Measurements from ENCODE around the gene CDKL4. TPM values are rescaled to one million over a fixed set of nuclear protein-coding genes. Genes with fewer than 3 reads are reported as not detected.
"Not testable (repeated sequence)": the region's sequence is repeated elsewhere in the genome, so short reads cannot be mapped to it uniquely, and the experiment has no call there.

CDKL4 gene
- total and polyA plus RNA-seq, 4 donors = 0.88 to 1.3 TPM; not detected in 2

GRCh38 chr2:39158351-39158750, 85.4 kb downstream of the CDKL4 start:
- H3K27ac ChIP-seq (ENCODE audit: low read depth in 1 of 2, low read length in 2 of 2) = no peak overlapping the region
- H3K4me3 ChIP-seq (ENCODE audit: low read length in 2 of 2) = no peak overlapping the region
- ATAC-seq (ENCODE audit: low FRiP score) = no peak
- intact Hi-C loops (cut with DNase I) = no loop called here
- H3K27me3 ChIP-seq (ENCODE audit: control insufficient read depth in 1 of 2, insufficient read depth in 2 of 2, low read length in 1 of 2) = no peaks in the 10 kb centered on the region
- no peak for DNase-seq
- WGBS, 2 donors = 83 to 84% methylated on average over 4 of the region's 4 CpGs
- peaks cover 0 to 2% of the 10 kb centered on the region in 2 donors for H3K4me1 ChIP-seq (ENCODE audit: control insufficient read depth in 1 of 2, insufficient read depth in 2 of 2, low read length in 2 of 2)
- no peaks in the 10 kb centered on the region for H3K36me3 ChIP-seq (ENCODE audit: control insufficient read depth in 1 of 2, insufficient read depth in 2 of 2, low read length in 1 of 2)
- no peaks in the 10 kb centered on the region for H3K9me3 ChIP-seq (ENCODE audit: control insufficient read depth, low read length)

DNA sequence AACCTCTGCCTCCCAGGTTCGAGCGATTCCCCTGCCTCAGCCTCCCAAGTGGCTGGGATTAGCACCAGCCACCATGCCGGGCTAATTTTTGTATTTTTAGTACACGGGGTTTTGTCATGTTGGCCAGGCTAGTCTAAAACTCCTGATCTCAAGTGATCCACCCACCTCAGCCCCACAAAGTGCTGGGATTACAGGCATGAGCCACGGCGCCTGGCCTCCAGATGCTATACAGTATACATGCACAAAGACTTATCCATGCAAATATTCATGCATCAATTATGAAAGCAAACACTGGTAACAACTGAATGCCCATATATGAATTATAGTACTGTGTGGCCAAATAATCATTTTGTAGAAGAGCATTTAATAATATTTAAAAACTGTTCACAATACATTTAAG, 86.9 kb downstream of the CDKL4 start:
- Histone ChIP-seq H3K4me1 (ENCODE audit: control insufficient read depth in 1 of 2, insufficient read depth in 2 of 2, low read length in 2 of 2) (peaks cover 0 to 2% of the 10 kb centered on the region in 2 donors), H3K36me3 (ENCODE audit: control insufficient read depth in 1 of 2, insufficient read depth in 2 of 2, low read length in 1 of 2) (no peaks in the 10 kb centered on the region), H3K27me3 (ENCODE audit: control insufficient read depth in 1 of 2, insufficient read depth in 2 of 2, low read length in 1 of 2) (no peaks in the 10 kb centered on the region), H3K27ac (ENCODE audit: low read depth in 1 of 2, low read length in 2 of 2) (no peak overlapping the region), H3K9me3 (ENCODE audit: control insufficient read depth, low read length) (no peaks in the 10 kb centered on the region), H3K4me3 (ENCODE audit: low read length in 2 of 2) (no peak overlapping the region)
- DNase-seq (no peak), ATAC-seq (ENCODE audit: low FRiP score) (no peak)
- 39 to 42% methylated on average over 6 of the region's 6 CpGs for WGBS, 2 donors
- intact Hi-C loops (cut with DNase I) = loop anchor here in 1 of 2 donors (2.0 kb wide), 1 partner anchor 32 kb away; no protein-coding TSS in a partner anchor

DNA sequence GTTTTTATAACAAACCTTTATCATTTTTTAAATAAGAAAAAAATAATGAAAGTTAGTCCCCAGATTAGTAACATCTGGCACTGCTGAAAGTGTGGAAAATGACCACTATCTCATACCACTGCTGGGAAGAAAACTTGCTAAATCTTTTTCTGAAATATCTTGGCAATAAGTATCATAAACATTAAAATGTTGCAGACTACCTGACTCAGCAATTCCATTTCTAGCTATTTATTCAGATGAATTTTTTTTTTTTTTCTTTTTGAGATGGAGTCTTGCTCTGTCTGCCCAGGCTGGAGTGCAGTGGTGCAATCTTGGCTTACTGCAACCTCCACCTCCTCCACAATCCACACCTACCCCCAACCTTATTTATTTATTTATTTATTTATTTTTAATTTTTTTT, 87.7 kb downstream of the CDKL4 start:
- DNase-seq (no peak), ATAC-seq (ENCODE audit: low FRiP score) (peak; percentile 69)
- Histone ChIP-seq H3K36me3 (ENCODE audit: control insufficient read depth in 1 of 2, insufficient read depth in 2 of 2, low read length in 1 of 2) (no peaks in the 10 kb centered on the region), H3K27ac (ENCODE audit: low read depth in 1 of 2, low read length in 2 of 2) (no peak overlapping the region), H3K4me1 (ENCODE audit: control insufficient read depth in 1 of 2, insufficient read depth in 2 of 2, low read length in 2 of 2) (peaks cover 0 to 2% of the 10 kb centered on the region in 2 donors), H3K27me3 (ENCODE audit: control insufficient read depth in 1 of 2, insufficient read depth in 2 of 2, low read length in 1 of 2) (no peaks in the 10 kb centered on the region), H3K4me3 (ENCODE audit: low read length in 2 of 2) (no peak overlapping the region), H3K9me3 (ENCODE audit: control insufficient read depth, low read length) (no peaks in the 10 kb centered on the region)
- intact Hi-C loops (cut with DNase I) = loop anchor here in 1 of 2 donors (2.0 kb wide), 1 partner anchor 31 kb away; no protein-coding TSS in a partner anchor

DNA sequence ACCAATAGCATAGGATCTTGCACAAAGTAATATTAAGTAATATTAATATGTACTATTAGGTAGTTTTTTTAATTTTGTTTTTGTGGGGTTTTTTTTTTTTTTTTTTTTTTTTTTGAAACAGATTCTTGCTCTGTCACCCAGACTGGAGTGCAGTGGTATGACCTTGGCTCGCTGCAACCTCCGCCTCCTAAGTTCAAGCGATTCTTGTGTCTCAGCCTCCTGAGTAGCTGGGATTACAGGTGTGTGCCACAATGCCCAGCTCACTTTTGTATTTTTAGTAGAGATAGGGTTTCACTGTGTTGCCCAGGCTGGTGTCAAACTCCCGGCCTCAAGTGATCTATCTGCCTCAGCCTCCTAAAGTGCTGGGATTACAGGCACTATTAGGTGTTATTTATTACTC, 88.2 kb downstream of the CDKL4 start:
- H3K9me3 ChIP-seq (ENCODE audit: control insufficient read depth, low read length); H3K4me3 ChIP-seq (ENCODE audit: low read length in 2 of 2); H3K36me3 ChIP-seq (ENCODE audit: control insufficient read depth in 1 of 2, insufficient read depth in 2 of 2, low read length in 1 of 2); intact Hi-C loops (cut with DNase I); ATAC-seq (ENCODE audit: low FRiP score); DNase-seq; H3K4me1 ChIP-seq (ENCODE audit: control insufficient read depth in 1 of 2, insufficient read depth in 2 of 2, low read length in 2 of 2); H3K27me3 ChIP-seq (ENCODE audit: control insufficient read depth in 1 of 2, insufficient read depth in 2 of 2, low read length in 1 of 2): not testable (repeated sequence)
- 70 to 75% methylated on average over 4 of the region's 4 CpGs for WGBS, 2 donors
- peak overlapping the region in 1 of 2 donors; percentile 19 for H3K27ac ChIP-seq (ENCODE audit: low read depth in 1 of 2, low read length in 2 of 2)

DNA sequence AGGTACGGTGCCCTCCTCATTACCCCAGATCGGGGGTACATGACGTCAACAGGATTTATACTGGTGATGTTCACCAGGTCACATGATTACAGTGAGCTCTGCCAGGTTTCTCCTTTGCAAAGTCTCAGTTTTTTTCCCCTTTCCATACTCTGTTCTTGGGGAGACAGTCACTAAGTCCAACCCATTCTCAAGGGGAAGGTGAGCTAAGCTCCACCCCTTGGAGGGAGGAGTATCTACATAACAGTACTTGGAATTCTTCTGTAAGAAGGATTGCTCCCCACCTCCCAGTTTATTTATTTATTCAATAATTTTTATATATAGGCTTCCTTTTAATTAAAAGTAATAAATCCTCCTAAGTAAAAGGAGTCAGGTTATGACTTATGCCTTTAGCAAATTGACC, 88.8 kb downstream of the CDKL4 start:
- no peak for ATAC-seq (ENCODE audit: low FRiP score)
- Histone ChIP-seq H3K36me3 (ENCODE audit: control insufficient read depth in 1 of 2, insufficient read depth in 2 of 2, low read length in 1 of 2) (no peaks in the 10 kb centered on the region), H3K27me3 (ENCODE audit: control insufficient read depth in 1 of 2, insufficient read depth in 2 of 2, low read length in 1 of 2) (no peaks in the 10 kb centered on the region), H3K27ac (ENCODE audit: low read depth in 1 of 2, low read length in 2 of 2) (no peak overlapping the region), H3K4me1 (ENCODE audit: control insufficient read depth in 1 of 2, insufficient read depth in 2 of 2, low read length in 2 of 2) (peaks cover 0 to 2% of the 10 kb centered on the region in 2 donors), H3K4me3 (ENCODE audit: low read length in 2 of 2) (no peak overlapping the region), H3K9me3 (ENCODE audit: control insufficient read depth, low read length) (no peaks in the 10 kb centered on the region)
- intact Hi-C loops (cut with DNase I) = no loop called here
- 83% methylated on average over 3 of the region's 3 CpGs for WGBS, 2 donors
- DNase-seq = no peak

GRCh38 chr2:39153312-39153711, 90.5 kb downstream of the CDKL4 start:
- no peak for ATAC-seq (ENCODE audit: low FRiP score)
- Histone ChIP-seq H3K4me1 (ENCODE audit: control insufficient read depth in 1 of 2, insufficient read depth in 2 of 2, low read length in 2 of 2) (peaks cover 0 to 2% of the 10 kb centered on the region in 2 donors), H3K27ac (ENCODE audit: low read depth in 1 of 2, low read length in 2 of 2) (no peak overlapping the region), H3K4me3 (ENCODE audit: low read length in 2 of 2) (no peak overlapping the region), H3K36me3 (ENCODE audit: control insufficient read depth in 1 of 2, insufficient read depth in 2 of 2, low read length in 1 of 2) (no peaks in the 10 kb centered on the region), H3K9me3 (ENCODE audit: control insufficient read depth, low read length) (no peaks in the 10 kb centered on the region), H3K27me3 (ENCODE audit: control insufficient read depth in 1 of 2, insufficient read depth in 2 of 2, low read length in 1 of 2) (no peaks in the 10 kb centered on the region)
- DNase-seq = no peak
- intact Hi-C loops (cut with DNase I) = no loop called here
- WGBS, 2 donors = 97% methylated on average over 1 of the region's 1 CpG

- no peak for ATAC-seq (ENCODE audit: low FRiP score)
- no peaks in the 10 kb centered on the region for H3K27me3 ChIP-seq (ENCODE audit: control insufficient read depth in 1 of 2, insufficient read depth in 2 of 2, low read length in 1 of 2)
- DNase-seq = no peak
- 95 to 98% methylated on average over 2 of the region's 2 CpGs for WGBS, 2 donors
- intact Hi-C loops (cut with DNase I) = no loop called here
- H3K36me3 ChIP-seq (ENCODE audit: control insufficient read depth in 1 of 2, insufficient read depth in 2 of 2, low read length in 1 of 2) = no peaks in the 10 kb centered on the region
- no peak overlapping the region for H3K27ac ChIP-seq (ENCODE audit: low read depth in 1 of 2, low read length in 2 of 2)
- peaks cover 0 to 2% of the 10 kb centered on the region in 2 donors for H3K4me1 ChIP-seq (ENCODE audit: control insufficient read depth in 1 of 2, insufficient read depth in 2 of 2, low read length in 2 of 2)
- no peak overlapping the region for H3K4me3 ChIP-seq (ENCODE audit: low read length in 2 of 2)
- H3K9me3 ChIP-seq (ENCODE audit: control insufficient read depth, low read length) = no peaks in the 10 kb centered on the region
Measured at GRCh38 chr2:39152504-39152903, 91.3 kb downstream of the CDKL4 start.

- no peak for DNase-seq
- no peaks in the 10 kb centered on the region for H3K36me3 ChIP-seq (ENCODE audit: control insufficient read depth in 1 of 2, insufficient read depth in 2 of 2, low read length in 1 of 2)
- no peak overlapping the region for H3K4me3 ChIP-seq (ENCODE audit: low read length in 2 of 2)
- WGBS, 2 donors = 71 to 86% methylated on average over 9 of the region's 9 CpGs
- no peaks in the 10 kb centered on the region for H3K9me3 ChIP-seq (ENCODE audit: control insufficient read depth, low read length)
- no peak for ATAC-seq (ENCODE audit: low FRiP score)
- H3K27me3 ChIP-seq (ENCODE audit: control insufficient read depth in 1 of 2, insufficient read depth in 2 of 2, low read length in 1 of 2) = no peaks in the 10 kb centered on the region
- no peak overlapping the region for H3K27ac ChIP-seq (ENCODE audit: low read depth in 1 of 2, low read length in 2 of 2)
- intact Hi-C loops (cut with DNase I) = no loop called here
- H3K4me1 ChIP-seq (ENCODE audit: control insufficient read depth in 1 of 2, insufficient read depth in 2 of 2, low read length in 2 of 2) = peaks cover 0 to 2% of the 10 kb centered on the region in 2 donors
Measured at GRCh38 chr2:39150890-39151497, 92.8 kb downstream of the CDKL4 start.

- no peak for ATAC-seq (ENCODE audit: low FRiP score)
- Histone ChIP-seq H3K9me3 (ENCODE audit: control insufficient read depth, low read length) (no peaks in the 10 kb centered on the region), H3K4me3 (ENCODE audit: low read length in 2 of 2) (no peak overlapping the region), H3K27me3 (ENCODE audit: control insufficient read depth in 1 of 2, insufficient read depth in 2 of 2, low read length in 1 of 2) (no peaks in the 10 kb centered on the region), H3K4me1 (ENCODE audit: control insufficient read depth in 1 of 2, insufficient read depth in 2 of 2, low read length in 2 of 2) (no peaks in the 10 kb centered on the region), H3K27ac (ENCODE audit: low read depth in 1 of 2, low read length in 2 of 2) (no peak overlapping the region), H3K36me3 (ENCODE audit: control insufficient read depth in 1 of 2, insufficient read depth in 2 of 2, low read length in 1 of 2) (no peaks in the 10 kb centered on the region)
- WGBS, 2 donors = 97 to 98% methylated on average over 6 of the region's 6 CpGs
- intact Hi-C loops (cut with DNase I) = no loop called here
- no peak for DNase-seq
Measured at GRCh38 chr2:39150102-39150562, 93.6 kb downstream of the CDKL4 start.
